Stimulated activated CD4-positive, alpha-beta T cell treated with anti-CD3 and anti-CD28 coated beads, Interleukin-4, amount 100 ng/mL, for 4 hours (primary cell): Measurements from ENCODE around the gene SFMBT1.
"Not testable (repeated sequence)": the region's sequence is repeated elsewhere in the genome, so short reads cannot be mapped to it uniquely, and the experiment has no call there.

ENCODE experiments used
- DNase-seq, 2 experiments: peaks; one replicate each; pipeline ENCODE4 v3.0.0-alpha.2; 2020

The SFMBT1 gene

DNA sequence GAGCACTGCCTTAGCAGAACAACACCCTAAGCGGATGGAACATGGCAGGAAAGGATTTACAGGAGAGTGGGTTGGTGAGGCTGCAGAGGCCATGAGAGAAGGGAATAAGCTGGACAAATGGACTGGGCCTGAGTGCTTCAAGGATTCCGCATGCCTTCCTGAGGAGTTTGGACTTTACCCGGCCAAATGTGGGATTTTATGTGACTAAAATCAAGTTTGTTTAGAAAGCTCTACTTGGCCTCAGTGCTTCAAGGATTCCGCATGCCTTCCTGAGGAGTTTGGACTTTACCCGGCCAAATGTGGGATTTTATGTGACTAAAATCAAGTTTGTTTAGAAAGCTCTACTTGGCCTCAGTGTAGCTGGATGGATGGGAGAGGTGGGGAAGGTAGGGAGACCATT, 10.9 kb downstream of the SFMBT1 start:
- DNase-seq = not testable (repeated sequence)

DNA sequence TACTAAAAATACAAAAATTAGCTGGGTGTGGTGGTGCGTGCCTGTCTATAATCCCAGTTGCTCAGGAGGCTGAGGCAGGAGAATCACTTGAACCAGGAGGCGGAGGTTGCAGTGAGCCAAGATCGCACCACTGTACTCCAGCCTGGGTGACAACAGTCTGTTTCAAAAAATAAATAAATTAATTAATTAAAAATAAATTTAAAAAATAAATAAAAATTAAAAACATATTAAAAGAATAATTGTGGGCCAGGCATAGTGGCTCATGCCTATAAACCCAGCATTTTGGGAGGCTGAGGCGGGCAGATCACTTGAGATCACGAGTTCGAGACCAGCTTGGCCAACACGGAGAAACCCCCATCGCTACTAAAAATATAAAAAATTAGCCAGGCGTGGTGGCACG, 11.5 kb downstream of the SFMBT1 start:
- not testable (repeated sequence) for DNase-seq

DNA sequence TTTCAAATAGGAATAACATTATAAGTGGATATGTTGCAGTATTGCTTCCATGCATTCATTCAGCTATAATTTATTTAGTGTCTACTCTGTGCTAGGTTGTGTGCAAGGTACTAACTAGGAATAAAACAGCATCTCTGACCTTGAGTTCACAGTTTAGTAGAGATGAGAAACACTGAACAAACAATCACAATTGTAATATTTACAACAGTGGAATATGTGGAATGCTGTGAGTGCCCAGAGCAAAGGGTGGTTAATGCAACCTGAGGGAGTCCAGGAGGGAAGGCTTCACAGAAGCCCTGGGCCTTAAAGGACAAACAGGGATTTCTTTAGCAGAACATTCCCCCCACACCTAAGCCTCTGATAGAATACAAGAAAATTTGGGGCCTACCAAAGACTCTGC, 13.3 kb downstream of the SFMBT1 start:
- no peak for DNase-seq

DNA sequence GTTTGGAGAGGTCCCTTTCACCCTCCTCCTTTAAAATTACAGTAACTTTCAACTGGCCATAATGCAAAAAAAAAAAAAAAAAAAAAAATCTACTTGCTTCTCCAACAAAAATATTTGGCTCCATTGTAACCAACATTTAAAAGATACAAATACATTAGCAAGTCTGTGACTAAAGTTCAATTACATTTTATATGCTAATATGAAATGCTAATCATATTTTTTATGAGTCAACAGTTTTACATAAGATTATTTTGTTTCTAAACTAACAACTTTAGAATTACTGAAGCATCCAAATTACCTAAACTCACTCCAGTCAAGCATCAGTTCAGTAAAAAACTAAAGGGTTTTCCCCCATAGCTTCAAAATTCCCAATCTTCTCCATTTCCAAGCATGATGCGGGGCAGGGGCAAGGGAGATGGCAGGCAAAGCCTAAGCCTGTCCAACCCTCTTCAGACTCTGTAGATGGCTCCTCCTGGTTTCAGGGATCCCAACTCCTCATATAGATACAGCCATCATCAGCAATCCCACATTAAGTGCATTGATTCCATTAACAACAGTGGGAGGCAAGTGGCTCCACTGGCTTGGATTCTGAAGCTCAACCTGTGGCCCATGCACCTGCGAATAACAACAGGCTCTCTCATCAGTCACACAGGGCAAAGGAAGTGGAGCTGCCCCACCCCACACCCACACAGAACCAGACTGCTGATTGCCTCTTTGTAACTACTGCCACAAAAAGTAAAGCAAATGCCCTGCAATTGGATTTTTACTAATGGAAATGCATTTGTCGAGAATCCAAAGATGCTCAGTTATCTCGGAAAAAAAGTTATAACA, 15.0 kb downstream of the SFMBT1 start:
- DNase-seq = peak; percentile 13 to 48

DNA sequence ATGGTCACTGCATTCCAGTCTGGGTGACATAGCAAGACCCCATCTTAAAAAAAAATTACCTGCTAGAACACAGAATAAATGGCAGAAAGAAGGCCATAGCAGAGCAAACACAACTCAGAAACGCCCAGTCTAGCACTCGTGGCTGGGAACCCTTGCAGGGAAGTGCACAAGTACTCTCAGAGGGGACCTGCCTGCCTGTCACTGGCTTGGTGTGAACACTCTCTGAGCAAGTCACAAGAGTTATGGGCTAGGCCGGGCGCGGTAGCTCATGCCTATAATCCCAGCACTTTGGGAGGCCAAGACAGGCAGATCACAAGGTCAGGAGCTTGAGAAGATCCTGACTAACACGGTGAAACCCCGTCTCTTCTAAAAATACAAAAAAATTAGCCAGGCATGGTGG, 17.2 kb downstream of the SFMBT1 start:
- DNase-seq = no peak

DNA sequence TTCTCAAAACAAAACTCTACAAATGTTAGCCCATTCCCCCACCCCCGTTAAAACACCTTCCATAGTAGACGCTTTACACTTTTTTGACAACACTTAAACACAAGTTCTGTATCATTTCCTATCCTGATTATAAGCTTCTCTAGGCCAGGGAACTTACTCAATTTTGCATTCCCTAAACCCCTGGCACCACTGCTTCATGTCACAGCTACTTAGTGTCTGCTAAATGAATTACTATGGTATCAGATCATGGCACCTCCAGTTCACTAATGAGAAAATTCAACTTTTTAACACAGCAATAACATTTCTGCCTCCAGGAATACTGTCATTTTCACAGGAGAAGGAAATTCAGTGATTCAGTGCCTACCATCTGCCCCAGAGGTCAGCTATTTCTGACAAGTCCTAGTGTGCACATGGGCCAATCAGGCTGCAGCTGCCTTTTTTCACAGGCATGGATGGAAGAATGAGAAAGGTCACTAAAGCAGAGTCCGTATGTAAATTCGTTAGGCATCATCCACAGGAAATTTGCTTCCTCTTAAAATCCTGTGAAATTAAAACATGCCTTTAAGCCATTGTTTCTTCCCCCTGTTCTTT, 18.5 kb downstream of the SFMBT1 start:
- no peak for DNase-seq

DNA sequence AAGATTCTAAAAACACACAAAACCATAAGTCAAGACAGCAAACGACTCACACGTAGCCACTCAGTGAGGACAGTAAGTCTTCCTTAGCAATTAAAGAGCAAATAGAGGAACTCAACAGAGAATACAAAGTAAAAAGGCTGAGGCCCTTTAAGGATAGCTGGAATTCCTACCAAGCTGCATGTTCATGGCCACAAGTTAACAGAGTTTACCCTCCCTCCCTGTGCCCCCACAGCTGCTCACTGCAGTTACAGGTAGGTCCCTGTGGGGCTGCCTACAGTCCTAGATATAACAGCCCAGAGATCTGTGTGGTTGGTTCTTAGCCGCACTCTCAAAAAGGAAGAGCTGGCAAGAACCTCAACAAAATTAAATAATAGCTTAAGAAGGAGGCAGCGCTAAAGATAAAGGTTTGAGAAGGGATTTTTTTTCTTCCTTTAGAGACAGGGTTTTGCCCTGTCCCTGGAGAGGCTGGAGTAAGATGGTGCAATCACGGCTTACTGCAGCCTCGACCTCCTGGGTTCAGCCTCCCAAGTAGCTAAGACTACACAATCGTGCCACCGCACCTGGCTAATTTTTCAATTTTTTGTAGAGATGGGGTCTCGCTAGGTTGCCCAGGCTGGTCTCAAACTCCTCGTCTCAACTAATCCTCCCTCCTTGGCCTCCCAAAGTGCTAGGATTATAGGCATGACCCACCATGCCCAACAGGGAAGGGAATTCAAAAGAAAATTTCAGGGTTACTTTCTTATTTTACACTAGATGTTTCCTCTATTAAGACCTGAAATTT, 19.3 kb downstream of the SFMBT1 start:
- no peak for DNase-seq

DNA sequence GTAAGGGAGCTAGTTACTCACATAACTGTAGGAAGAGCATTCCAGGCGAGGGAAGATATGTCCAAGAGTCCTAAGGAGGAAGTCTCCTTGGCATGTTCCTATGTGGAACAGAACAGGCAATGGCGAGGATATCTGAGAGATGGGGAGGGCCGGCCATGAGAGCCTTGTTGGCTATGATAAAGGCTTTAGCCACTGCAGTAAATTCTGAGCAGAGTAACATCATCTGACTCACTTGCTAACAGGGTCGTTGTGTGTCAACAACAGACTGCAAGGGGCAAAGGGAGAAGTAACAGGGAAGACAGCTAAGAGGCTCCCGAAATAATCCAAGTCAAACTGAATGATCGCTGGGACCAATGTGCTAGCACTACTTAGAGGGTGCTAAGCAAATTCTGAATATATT, 21.6 kb downstream of the SFMBT1 start:
- DNase-seq = no peak

DNA sequence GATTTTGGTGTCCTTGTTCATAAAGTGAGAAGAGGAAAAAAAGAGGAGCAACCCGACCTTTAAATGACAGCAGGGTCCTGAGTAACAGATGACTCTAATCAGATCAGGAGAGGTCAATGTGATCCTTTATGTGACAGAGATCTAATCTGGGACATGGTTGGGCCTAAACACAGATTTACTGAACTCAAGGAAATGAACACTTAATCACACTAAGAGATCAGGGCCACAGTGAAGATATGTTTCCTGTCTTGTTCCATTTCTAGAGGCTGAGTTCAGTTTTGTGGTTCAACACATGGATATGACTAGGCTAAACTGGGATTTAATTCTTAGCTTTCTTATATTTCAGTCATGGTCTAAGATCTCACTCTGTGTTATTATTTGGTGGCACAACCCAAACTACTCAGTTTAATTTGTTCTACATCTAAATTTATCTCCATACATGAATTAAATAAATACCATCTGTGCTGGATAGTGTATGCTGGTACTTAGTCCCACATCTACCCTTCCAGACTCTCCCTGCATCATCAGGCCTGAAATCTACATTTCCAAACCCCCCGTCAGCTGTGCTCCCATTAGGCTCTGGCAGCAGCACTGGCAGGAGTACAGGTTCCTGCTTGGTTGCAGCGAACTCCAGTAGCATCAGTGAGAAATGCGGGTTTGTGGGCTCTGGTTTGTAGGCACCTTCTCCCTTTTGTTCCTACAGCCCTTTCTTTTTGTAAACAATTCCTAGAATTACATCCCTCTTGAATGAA, 22.6 kb downstream of the SFMBT1 start:
- DNase-seq = no peak

DNA sequence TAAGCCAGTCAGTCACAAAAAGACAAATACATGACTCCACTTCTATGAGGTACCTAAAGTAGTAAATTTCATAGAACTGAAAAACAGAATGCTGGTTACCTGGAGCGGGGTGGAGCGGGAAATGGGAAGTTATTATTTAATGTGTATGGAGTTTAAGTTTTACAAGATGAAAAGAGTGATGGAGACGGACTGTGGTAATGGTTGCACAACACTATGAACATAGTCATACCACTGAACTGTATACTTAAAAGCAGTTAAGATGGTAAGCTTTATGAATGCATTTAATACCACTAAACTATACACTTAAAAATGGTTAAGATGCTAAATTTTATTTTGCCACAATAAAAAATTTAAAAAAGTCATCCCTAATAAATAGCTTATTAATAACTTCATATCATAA, 23.2 kb downstream of the SFMBT1 start:
- no peak for DNase-seq

DNA sequence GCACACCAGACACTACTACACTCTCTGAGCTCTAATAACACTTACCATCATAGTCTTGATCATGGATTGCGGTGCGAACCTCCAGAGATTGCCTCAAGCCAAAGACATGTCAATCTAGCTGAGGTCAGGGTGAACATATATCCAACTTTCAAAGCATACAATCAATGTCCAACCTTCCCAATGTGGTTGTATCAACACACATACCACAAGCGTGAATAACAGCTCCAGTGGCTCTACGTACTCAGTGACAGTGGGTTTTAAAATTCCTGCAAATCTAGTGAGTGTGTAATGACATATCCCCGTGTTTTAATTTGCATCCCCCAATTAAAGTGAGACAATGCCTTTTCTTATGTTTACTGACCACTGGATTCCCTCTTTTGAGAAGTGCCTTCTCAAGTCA, 29.6 kb downstream of the SFMBT1 start:
- no peak for DNase-seq

DNA sequence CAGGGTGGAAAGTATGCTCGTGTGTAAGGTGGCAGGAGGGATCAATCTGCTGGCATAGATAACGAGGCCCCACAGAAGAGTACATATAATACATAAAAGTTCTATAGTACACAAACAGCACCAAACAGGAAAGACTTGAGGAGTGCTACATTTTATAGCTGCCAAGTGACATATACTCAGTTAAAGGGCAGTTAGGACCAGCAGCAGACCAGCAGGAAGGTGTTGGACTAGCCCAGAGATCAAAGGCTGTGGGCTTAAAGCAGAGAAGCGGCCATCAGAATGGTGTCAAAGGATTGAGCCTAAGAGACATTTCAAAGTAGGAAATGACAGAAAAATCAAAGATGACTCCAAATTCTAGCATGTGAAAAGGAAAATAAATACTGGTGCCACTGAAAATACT, 34.5 kb downstream of the SFMBT1 start:
- DNase-seq = no peak

DNA sequence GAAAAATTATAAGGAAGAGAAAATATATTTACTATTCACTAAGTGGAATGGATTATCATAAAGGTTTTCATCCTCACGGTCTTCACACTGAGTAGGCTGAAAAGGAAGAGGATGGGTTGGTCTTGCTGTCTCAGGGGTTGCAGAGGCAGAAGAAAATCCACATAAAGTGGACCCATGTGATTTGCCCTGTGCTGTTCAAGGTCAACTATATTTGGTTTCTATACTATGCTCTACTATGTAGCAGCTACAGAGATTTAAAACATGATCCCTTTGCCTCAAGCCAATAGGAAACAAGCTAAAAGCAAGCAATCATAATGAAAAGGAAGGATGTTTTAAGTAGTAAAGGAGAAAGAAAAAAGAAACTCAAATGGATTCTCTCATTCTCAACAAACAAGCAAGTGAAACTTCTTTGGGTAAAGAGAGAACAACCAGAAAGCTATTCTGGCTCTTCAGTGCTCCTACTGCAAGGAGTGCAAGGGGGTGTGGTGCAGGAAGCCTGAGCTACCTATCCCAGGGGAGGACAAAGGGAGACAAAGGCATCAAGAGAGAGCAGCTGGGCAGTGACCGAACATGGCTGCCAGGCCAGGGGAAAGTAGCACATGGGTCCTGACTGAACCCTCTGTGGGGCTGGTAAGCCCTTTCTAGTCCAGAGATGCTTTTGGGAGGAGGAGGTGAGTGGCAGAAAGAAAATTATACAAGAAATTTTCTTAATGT, 35.9 kb downstream of the SFMBT1 start:
- DNase-seq = no peak

DNA sequence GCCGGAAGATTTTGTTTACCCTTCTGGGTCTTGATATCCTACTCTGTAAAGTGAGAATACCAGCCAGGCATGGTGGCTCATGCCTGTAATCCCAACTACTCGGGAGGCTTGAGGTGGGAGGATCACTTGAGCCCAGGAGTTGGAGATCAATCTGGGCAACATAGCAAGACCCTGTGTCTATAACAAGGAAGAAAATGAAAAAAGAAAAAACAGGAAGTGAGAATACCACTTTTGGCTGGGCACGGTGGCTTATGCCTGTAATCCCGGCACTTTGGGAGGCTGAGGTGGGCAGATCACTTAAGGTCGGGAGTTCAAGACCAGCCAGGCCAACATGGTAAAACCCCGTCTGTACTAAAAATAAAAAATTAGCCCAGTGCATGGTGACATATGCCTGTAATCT, 36.9 kb downstream of the SFMBT1 start:
- no peak for DNase-seq

DNA sequence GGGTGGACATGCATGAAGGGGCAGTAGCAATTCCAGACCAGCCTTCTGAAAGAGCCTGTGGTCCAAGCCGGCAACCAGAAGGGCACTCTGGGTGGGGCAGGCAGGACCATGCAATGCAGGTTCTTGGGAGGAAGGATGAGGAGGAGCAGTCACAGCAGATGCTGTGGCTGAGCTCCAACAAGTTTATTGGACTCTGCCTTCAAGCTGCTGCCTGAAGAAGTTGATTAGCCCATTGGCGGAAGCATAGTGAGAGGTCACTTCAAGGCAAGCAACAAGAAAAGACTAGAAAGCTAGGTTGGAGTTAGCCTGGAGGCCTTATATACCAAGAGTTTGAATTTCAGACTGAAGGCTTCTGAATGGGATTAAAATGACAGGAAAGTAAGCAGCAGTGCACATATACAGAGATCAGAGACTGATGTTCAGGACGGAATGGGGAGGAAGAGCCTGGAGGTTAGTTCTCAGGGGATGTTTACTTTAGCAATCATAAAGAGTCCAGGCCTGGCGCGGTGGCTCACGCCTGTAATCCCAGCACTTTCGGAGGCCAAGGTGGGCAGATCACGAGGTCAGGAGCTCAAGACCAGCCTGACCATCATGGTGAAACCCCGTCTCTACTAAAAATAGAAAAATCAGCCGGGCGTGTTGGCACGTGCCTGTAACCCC, 39.9 kb downstream of the SFMBT1 start:
- no peak for DNase-seq

DNA sequence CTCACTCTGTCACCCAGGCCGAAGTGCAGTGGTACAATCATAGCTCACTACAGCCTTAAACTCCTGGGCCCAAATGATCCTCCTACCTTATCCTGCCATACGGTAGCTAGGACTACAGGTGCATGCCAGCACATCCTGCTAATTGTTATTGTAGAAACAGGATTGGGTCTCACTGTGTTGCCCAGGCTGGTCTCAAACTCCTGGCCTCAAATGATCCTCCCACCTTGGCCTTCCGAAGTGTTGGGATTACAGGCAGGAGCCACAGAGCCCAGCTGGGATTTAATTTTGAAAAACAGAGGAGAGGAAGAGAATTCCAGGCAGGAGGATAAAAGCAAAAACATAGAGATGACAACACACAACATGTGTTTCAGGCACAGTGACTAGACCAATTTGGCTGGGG, 40.5 kb downstream of the SFMBT1 start:
- no peak for DNase-seq

DNA sequence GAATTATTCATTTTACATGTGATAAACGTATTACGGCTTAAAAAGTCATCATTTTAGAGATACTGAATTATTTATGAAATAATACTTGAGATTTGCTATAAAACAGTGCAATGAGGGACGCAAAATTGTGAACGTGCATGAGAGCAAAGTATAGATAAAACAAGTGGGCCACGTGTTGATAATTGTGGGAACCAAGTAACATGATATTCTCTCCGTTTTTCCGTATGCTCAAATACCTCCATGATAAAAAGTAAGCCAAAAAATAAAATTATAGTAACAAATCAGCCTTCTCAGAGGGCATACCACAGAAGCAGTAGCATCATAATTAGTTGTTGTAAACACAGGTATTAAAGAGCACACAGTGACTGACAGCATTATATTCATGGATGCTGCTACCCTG, 42.6 kb downstream of the SFMBT1 start:
- no peak for DNase-seq

DNA sequence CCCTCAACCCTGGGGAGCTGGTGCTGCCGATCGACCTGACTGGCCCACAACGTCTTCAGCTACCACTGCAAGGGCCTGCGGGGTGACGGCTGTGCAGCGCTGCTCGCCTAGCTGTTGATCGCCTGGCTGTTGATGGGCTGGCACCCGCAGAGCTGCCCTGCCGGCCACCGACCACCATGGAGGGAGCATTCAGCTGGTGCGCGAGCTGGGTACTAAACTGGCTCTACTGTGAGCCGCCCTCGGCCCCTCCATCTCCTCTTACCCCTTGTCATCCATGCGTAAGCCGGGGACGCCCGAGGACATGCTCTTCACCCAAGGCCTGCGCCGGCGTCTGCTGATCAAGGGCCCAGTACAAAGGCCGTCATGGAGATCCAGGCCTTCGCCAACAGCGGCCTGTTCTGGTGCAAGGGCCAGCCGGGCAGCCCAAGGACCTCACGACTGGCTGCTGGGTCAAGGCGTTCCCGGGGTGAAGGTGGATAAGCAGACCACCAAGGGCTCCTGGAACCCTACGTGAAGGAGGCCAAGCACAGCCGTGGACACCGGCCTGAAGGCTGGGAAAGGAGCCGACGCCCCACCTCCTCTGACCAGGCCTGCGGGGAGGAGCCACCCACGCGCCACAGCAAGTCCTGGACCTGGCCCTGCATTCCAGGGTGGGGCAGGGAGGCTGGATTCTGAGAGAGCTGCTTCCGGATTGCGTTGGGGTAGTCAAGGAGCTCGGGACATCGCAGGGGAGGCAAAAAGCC, 46.9 kb downstream of the SFMBT1 start:
- no peak for DNase-seq

DNA sequence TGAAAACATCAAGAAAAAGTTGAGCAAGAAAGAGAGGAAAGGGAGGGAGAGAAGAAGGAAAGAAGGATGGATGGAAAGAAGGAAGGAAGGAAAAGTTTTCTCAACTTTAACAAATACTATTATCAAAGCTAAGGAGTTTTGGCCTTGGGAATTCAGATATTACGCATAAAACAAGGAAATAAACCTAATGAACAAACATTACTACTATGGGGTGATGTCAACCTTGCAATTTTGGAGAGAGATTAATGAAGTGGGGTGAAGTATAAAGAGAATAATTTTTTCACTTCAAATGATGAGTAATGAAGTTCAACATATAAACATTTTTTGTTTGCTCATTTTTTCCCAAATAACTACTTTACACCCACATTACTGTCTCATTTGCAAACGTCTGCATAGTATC, 55.2 kb downstream of the SFMBT1 start:
- DNase-seq = no peak

DNA sequence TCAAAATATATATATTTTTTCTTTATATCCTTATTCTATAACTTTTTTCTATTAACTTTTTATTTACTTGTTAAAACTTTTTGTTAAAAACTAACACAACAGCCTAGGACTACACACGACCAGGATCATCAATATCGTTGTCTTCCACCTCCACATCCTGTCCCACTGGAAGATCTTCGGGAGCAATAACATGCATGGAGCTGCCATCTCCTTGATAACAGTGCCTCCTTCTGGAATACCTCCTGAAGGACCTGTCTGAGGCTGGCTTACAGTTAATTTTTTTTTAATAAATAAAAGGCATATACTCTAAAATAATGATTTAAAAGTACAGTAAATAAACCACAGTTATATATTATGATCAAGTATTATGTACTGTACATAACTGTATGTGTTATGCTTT, 58.9 kb downstream of the SFMBT1 start:
- no peak for DNase-seq

DNA sequence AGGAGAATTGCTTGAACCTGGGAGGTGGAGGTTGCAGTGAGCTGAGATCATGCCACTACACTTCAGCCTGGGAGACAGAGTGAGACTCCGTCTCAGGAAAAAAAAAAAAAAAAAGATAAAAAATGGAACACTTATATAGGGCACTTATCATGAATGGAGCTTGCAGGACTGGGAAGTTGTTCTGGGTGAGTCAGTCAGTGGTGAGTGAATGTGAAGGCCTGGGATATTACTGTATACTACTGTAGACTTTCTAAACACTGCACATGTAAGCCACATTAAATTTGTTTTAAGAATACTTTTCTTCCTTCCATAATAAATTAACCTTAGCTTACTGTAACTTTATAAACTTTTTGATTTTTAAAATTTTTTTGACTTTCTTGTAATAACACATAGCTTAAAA, 59.8 kb downstream of the SFMBT1 start:
- DNase-seq = no peak
